ENCODE measurements around the gene PRR5L. TPM values are rescaled to one million over a fixed set of nuclear protein-coding genes. Genes with fewer than 3 reads are reported as not detected.

PRR5L gene, protein sequence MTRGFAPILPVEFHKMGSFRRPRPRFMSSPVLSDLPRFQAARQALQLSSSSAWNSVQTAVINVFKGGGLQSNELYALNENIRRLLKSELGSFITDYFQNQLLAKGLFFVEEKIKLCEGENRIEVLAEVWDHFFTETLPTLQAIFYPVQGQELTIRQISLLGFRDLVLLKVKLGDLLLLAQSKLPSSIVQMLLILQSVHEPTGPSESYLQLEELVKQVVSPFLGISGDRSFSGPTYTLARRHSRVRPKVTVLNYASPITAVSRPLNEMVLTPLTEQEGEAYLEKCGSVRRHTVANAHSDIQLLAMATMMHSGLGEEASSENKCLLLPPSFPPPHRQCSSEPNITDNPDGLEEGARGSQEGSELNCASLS
- 0.29 and 0.83 TPM in 2 replicates for total RNA-seq

DNA sequence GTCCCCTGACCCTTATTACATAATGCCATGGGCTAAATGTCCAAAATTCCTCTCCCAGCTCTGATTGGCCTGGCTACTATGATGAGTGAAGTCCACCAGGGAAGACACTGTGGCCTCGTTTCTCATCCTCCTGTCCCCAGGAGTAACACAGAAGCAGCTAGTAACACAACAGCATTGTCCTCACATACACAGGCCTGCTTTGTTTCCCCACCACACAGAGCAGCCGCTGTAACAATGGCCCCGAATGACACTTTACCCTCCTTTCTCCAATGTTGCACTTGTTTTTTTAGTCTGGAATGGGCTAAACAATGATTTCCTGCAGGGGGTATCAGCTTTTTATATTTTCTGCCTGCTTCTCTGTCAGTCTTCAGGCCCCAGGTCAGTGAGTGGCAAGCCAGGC is at the start of gene PRR5L:
Gene PRR5L (plus strand): TSS at position 363 of the 400 bp plus-strand sequence. CDS start 104,834 bp downstream, outside the sequence.

DNA sequence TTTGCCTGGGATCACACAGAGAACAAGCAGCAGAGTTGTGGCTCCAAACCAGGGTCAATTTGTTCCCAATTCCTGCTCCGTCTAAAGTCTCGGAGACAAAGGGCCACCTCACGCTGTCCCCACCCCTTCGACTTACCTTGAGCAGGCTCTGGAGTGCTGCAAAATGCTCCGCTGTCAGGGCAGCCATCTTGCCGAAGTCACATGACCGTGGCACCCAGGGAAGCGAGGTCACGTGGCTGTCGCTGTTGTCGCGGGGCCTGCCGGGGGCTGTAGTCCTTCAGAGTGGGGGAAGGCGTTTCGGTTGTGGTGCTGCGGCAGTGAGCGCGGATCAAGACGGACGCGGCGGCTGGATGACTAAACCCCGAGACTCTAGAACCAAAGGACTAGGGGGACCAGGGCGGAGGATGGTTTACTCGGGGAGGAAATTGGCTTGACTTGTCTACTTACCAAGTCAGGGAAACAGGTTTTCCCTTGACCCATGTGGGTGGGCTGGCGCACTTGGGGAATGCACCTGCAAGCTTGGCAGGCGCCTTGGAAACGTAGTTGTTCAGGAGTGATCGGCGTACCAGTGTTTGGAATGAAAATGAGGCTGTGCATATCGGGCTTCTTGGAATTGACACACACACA is 6.7 kb upstream of the PRR5L start, which contains the start of gene COMMD9:
Gene COMMD9 (minus strand): TSS at position 199 of the 627 bp plus-strand sequence. CDS start 12 bp downstream, at position 187.

DNA sequence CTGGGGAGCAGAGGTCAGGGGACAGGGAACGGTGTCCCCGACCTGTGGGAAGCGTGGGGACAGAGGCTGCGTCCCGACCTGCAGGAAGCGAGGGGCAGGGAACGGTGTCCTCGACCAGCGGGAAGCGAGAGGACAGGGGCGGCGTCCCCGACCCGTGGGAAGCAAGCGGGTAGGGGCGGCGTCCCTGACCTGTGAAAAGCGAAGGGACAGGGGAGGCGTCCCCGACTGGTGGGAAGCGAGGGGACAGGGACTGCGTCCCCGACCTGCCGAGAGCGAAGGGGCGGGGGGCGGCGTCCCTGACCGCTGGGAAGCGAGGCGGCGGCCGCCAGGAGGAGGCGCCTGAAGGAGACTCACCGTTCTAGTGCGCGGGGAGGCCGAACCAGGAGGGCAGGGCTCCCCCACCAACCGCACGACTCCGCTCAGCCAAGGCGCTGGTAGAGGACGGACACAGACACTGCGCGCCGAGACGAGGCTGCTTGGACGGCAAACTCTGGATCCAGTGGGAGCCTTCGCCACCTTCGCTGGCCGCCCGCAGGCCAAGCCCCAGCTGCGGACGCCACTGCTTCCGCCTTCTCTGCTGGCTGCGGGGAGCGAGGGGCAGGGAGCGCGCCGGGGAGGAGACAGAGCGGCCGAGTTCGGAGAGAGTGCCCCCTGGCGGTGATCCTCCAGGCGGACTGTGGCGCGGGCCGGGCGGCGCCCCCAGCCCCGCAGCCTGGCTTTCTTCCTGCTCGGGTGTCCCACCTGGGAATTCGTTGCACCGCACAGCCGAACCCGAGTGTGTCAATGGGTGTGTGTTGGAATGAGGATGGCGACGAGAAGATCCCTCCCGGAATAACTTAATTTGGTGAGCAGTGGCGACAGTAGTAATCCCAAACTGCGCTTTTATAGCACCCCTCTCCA is 213.9 kb downstream of the PRR5L start, which contains the start of gene TRAF6:
Gene TRAF6 (minus strand): TSS at position 579 of the 900 bp plus-strand sequence. CDS start 8,757 bp downstream, outside the sequence.

Other genes starting within 250 kb of the PRR5L start
- gene COMMD9, start 6.9 kb upstream of the PRR5L start, total RNA-seq = 46.4 and 61.0 TPM in 2 replicates
- gene TRAF6, start 214.0 kb downstream of the PRR5L start, total RNA-seq = 8.6 TPM in 2 replicates